Esophagus muscularis mucosa (tissue), 4 donors: Measurements from ENCODE around the gene ALKBH5. TPM values are rescaled to one million over a fixed set of nuclear protein-coding genes. Genes with fewer than 3 reads are reported as not detected.
"Not testable (repeated sequence)": the region's sequence is repeated elsewhere in the genome, so short reads cannot be mapped to it uniquely, and the experiment has no call there.

Source experiments
- DNase-seq: peaks from one replicate; pipeline ENCODE4 v3.0.0-alpha.2; 2017; ENCODE audit errors: extremely low spot score
- H3K27ac ChIP-seq, 4 donors: fragments of 200-600 bp; sonication (generic); replicated peaks in 1 of 4; 1 replicate in 3 of 4; 2 replicates in 1 of 4; pipeline ENCODE4 v1.5.1; 2016 to 2019; ENCODE audit warnings: mild to moderate bottlenecking in 1 of 4
- H3K27me3 ChIP-seq, 4 donors: fragments of 200-600 bp; sonication (generic); one replicate each; pipeline versions ENCODE4 v1.5.1 to v1.6.0; 2016 to 2019
- H3K36me3 ChIP-seq, 4 donors: fragments of 200-600 bp; sonication (generic); one replicate each; pipeline ENCODE4 v1.5.1; 2016 to 2019
- H3K4me1 ChIP-seq, 4 donors: fragments of 200-600 bp; sonication (generic); one replicate each; pipeline ENCODE4 v1.5.1; 2016 to 2019
- H3K4me3 ChIP-seq, 4 donors: fragments of 200-600 bp; sonication (generic); 1 replicate in 2 of 4; 2 replicates in 2 of 4; pipeline ENCODE4 v1.5.1; 2016 to 2019; ENCODE audit warnings: mild to moderate bottlenecking in 4 of 4, moderate library complexity in 1 of 4
- H3K9me3 ChIP-seq, 4 donors: fragments of 200-600 bp; sonication (generic); 1 replicate in 3 of 4; 2 replicates in 1 of 4; pipeline ENCODE4 v1.5.1; 2016 to 2019
- CTCF ChIP-seq, 3 experiments: fragments of 200-600 bp in 2 of 3; fragments of 450-650 bp in 1 of 3; sonication (generic) in 2 of 3; IDR thresholded peaks; one replicate each; pipeline ENCODE4 v1.5.1; 2017 to 2019; ENCODE audit warnings: antibody characterized with exemption in 3 of 3, mild to moderate bottlenecking in 2 of 3, moderate library complexity in 1 of 3
- EP300 ChIP-seq: sonication (generic); formaldehyde crosslinking; IDR thresholded peaks from one replicate; pipeline ENCODE4 v1.6.1; 2017; ENCODE audit warnings: antibody characterized with exemption
- POLR2A ChIP-seq: fragments of 450-650 bp; IDR thresholded peaks from one replicate; pipeline ENCODE4 v1.6.1; 2017; ENCODE audit warnings: antibody characterized with exemption, moderate library complexity, mild to moderate bottlenecking, low read depth
- POLR2AphosphoS5 ChIP-seq, 2 donors: sonication (generic); formaldehyde crosslinking; IDR thresholded peaks; one replicate each; pipeline ENCODE4 v1.6.1; 2017; ENCODE audit warnings: antibody characterized with exemption in 2 of 2
- WGBS: methylation state at CpG from one replicate; pipeline ENCODE4 v1.1.5; 2018; 5-methylcytosine and 5-hydroxymethylcytosine counted together
- intact Hi-C: fragments of 100-400 bp; cut with DNase I; formaldehyde crosslinking; loops from one replicate; pipeline ENCODE4 v1.15.1; 2023
- total RNA-seq, 4 donors: library from RNA; depleted of rRNA; stranded (reverse); fragments of >200 nt; gene quantifications; one replicate each; pipeline versions ENCODE4 v1.1.0 to v1.2.1, GENCODE V29; 2016

Gene ALKBH5
- total RNA-seq, 4 donors from 2014 or later, result 120 to 197 (median 151) TPM

- Histone ChIP-seq H3K36me3 (peaks cover 41 to 93% (median 74%) of the 10 kb centered on the region in 4 donors), H3K9me3 (no peaks in the 10 kb centered on the region), H3K27ac (no peak overlapping the region), H3K27me3 (no peaks in the 10 kb centered on the region), H3K4me3 (no peak overlapping the region), H3K4me1 (peaks cover 2 to 48% (median 29%) of the 10 kb centered on the region in 4 donors)
- WGBS, result 90% methylated on average over 2 of the region's 2 CpGs
- intact Hi-C loops, result no loop called here
- DNase-seq, result no peak
- no peak for TF ChIP-seq CTCF (IDR thresholded peaks at IDR 0.05)
- TF ChIP-seq EP300, result no peak
- TF ChIP-seq POLR2A, result no peak
- no peak for TF ChIP-seq POLR2AphosphoS5 (IDR thresholded peaks at IDR 0.05)
Measured at GRCh38 chr17:18205861-18206260, 22.2 kb downstream of the ALKBH5 start.

GRCh38 chr17:18206962-18207361 is 23.3 kb downstream of the ALKBH5 start:
- no peaks in the 10 kb centered on the region for H3K27me3 ChIP-seq
- peaks cover 41 to 95% (median 77%) of the 10 kb centered on the region in 4 donors for H3K36me3 ChIP-seq
- no peak for DNase-seq
- intact Hi-C loops, result no loop called here
- H3K27ac ChIP-seq, result no peak overlapping the region
- H3K4me3 ChIP-seq, result no peak overlapping the region
- H3K9me3 ChIP-seq, result no peaks in the 10 kb centered on the region
- TF ChIP-seq POLR2AphosphoS5 (IDR thresholded peaks at IDR 0.05) (no peak), EP300 (no peak), CTCF (IDR thresholded peaks at IDR 0.05) (no peak), POLR2A (no peak)
- peaks cover 0 to 37% (median 23%) of the 10 kb centered on the region in 4 donors for H3K4me1 ChIP-seq

- no peak overlapping the region for H3K4me3 ChIP-seq
- WGBS, result 83% methylated on average over 19 of the region's 19 CpGs
- DNase-seq, result no peak
- no peaks in the 10 kb centered on the region for H3K9me3 ChIP-seq
- no peaks in the 10 kb centered on the region for H3K27me3 ChIP-seq
- no peak for TF ChIP-seq CTCF (IDR thresholded peaks at IDR 0.05)
- TF ChIP-seq POLR2AphosphoS5 (IDR thresholded peaks at IDR 0.05), result no peak
- TF ChIP-seq POLR2A, result no peak
- no peak for TF ChIP-seq EP300
- peaks cover 0 to 26% (median 16%) of the 10 kb centered on the region in 4 donors for H3K4me1 ChIP-seq
- peaks cover 41 to 91% (median 73%) of the 10 kb centered on the region in 4 donors for H3K36me3 ChIP-seq
- no peak overlapping the region for H3K27ac ChIP-seq
- intact Hi-C loops, result no loop called here
Measured at GRCh38 chr17:18208092-18208491, 24.5 kb downstream of the ALKBH5 start.

GRCh38 chr17:18213666-18214270 is 30.1 kb downstream of the ALKBH5 start:
- 70% methylated on average over 7 of the region's 7 CpGs for WGBS
- TF ChIP-seq EP300, result no peak
- TF ChIP-seq CTCF (IDR thresholded peaks at IDR 0.05), result no peak
- no peak for TF ChIP-seq POLR2A
- TF ChIP-seq POLR2AphosphoS5 (IDR thresholded peaks at IDR 0.05), result no peak
- peaks cover 0 to 12% (median under 1%) of the 10 kb centered on the region in 4 donors for H3K4me1 ChIP-seq
- H3K4me3 ChIP-seq, result no peak overlapping the region
- H3K9me3 ChIP-seq, result no peaks in the 10 kb centered on the region
- intact Hi-C loops, result no loop called here
- H3K27ac ChIP-seq, result no peak overlapping the region
- no peaks in the 10 kb centered on the region for H3K27me3 ChIP-seq
- H3K36me3 ChIP-seq, result peaks cover 21 to 35% (median 24%) of the 10 kb centered on the region in 4 donors
- no peak for DNase-seq

GRCh38 chr17:18216906-18217305 is 33.3 kb downstream of the ALKBH5 start:
- H3K9me3 ChIP-seq, H3K4me3 ChIP-seq, intact Hi-C loops, H3K27me3 ChIP-seq, DNase-seq, H3K36me3 ChIP-seq, H3K27ac ChIP-seq: not testable (repeated sequence)
- H3K4me1 ChIP-seq, result peaks cover 0 to 19% (median 6%) of the 10 kb centered on the region in 4 donors
- WGBS, result 80% methylated on average over 11 of the region's 11 CpGs
